HepG2 (cell line): ENCODE measurements around the gene ARHGAP5. TPM values are rescaled to one million over a fixed set of nuclear protein-coding genes. Genes with fewer than 3 reads are reported as not detected.
A peak's percentile ranks its signal among the peaks of the same experiment; 100 is the strongest.

ENCODE experiments used
- HOXA9 ChIP-seq: sonication (generic); formaldehyde crosslinking; IDR thresholded peaks from 2 replicates; pipeline ENCODE4 v1.8.1; 2022; ENCODE audit warnings: missing genetic modification reagents, mild to moderate bottlenecking, moderate library complexity, borderline replicate concordance
- IKZF4 ChIP-seq: sonication (generic); formaldehyde crosslinking; IDR thresholded peaks from 2 replicates; pipeline ENCODE4 v1.5.1; 2020; ENCODE audit warnings: borderline replicate concordance, mild to moderate bottlenecking, low read depth, missing genetic modification reagents; ENCODE audit errors: not compliant biosample characterization
- IRX3 ChIP-seq: sonication (generic); formaldehyde crosslinking; IDR thresholded peaks from 2 replicates; pipeline ENCODE4 v1.8.1; 2023; ENCODE audit warnings: mild to moderate bottlenecking, low read depth, missing genetic modification reagents, borderline replicate concordance
- MTF1 ChIP-seq: sonication (generic); formaldehyde crosslinking; IDR thresholded peaks from 2 replicates; pipeline ENCODE4 v1.5.0; 2020; ENCODE audit warnings: missing genetic modification reagents
- NR3C1 ChIP-seq: sonication (generic); formaldehyde crosslinking; IDR thresholded peaks from 2 replicates; pipeline ENCODE4 v1.4.0; 2020; ENCODE audit warnings: missing genetic modification reagents
- RFXANK ChIP-seq: IDR thresholded peaks from 2 replicates; pipeline ENCODE4 v1.6.1; 2016
- SALL1 ChIP-seq: sonication (generic); formaldehyde crosslinking; IDR thresholded peaks from 2 replicates; pipeline ENCODE4 v1.8.0; 2022; ENCODE audit warnings: mild to moderate bottlenecking, missing genetic modification reagents
- SIN3A ChIP-seq: IDR thresholded peaks from 2 replicates; pipeline ENCODE4 v1.6.1; 2011; ENCODE audit warnings: low read depth, mild to moderate bottlenecking, control low read depth, low read length, borderline replicate concordance
- ZBTB8A ChIP-seq: sonication (generic); formaldehyde crosslinking; IDR thresholded peaks from 2 replicates; pipeline ENCODE4 v1.4.0; 2020; ENCODE audit warnings: mild to moderate bottlenecking, low read depth, missing genetic modification reagents, borderline replicate concordance
- ZNF17 ChIP-seq: sonication (generic); formaldehyde crosslinking; IDR thresholded peaks from 2 replicates; pipeline ENCODE4 v1.5.0; 2020; ENCODE audit warnings: mild to moderate bottlenecking, missing genetic modification reagents
- ZNF225 ChIP-seq: sonication (generic); formaldehyde crosslinking; IDR thresholded peaks from 2 replicates; pipeline ENCODE4 v1.4.0; 2020; ENCODE audit warnings: mild to moderate bottlenecking, missing genetic modification reagents
- ZNF292 ChIP-seq: sonication (generic); formaldehyde crosslinking; IDR thresholded peaks from 2 replicates; pipeline ENCODE4 v1.8.1; 2022; ENCODE audit warnings: mild to moderate bottlenecking, low read depth, missing genetic modification reagents, borderline replicate concordance
- polyA plus RNA-seq, 8 experiments: library from polyadenylated mRNA; depleted of rRNA in 3 of 8; stranded (reverse) in 7 of 8; unstranded in 1 of 8; fragments of >200 nt; fragmentation: Illumina TruSeq in 4 of 8; extraction: Trizol in 4 of 8; gene quantifications; 2 replicates each; pipeline versions ENCODE4 v1.2.1 to v1.2.3, GENCODE V29; 2011 to 2016; ENCODE audit warnings: low read depth in 4 of 8, missing spikeins in 1 of 8, mixed read lengths in 1 of 8; ENCODE audit not compliant: insufficient read depth in 1 of 8
- total RNA-seq, 5 experiments: library from RNA; depleted of rRNA; stranded (reverse); fragments of >200 nt; fragmentation: Illumina TruSeq; extraction: Trizol; gene quantifications; 2 replicates each; pipeline ENCODE4 v1.2.3, GENCODE V29; 2016; ENCODE audit warnings: low read depth in 1 of 5
- TF ChIP-seq, protein P1 (sequence below): sonication (generic); formaldehyde crosslinking; IDR thresholded peaks from 2 replicates; pipeline ENCODE4 v1.5.0; 2020; ENCODE audit warnings: missing genetic modification reagents
- TF ChIP-seq, protein P2 (sequence below): IDR thresholded peaks from 2 replicates; pipeline ENCODE4 v1.6.1; 2016; ENCODE audit warnings: control low read depth
- TF ChIP-seq, protein P3 (sequence below): sonication (generic); formaldehyde crosslinking; IDR thresholded peaks from 2 replicates; pipeline ENCODE4 v1.5.1; 2020; ENCODE audit warnings: mild to moderate bottlenecking, missing genetic modification reagents, moderate library complexity
- TF ChIP-seq, protein P4 (sequence below): sonication (generic); formaldehyde crosslinking; IDR thresholded peaks from 2 replicates; pipeline ENCODE4 v1.8.0; 2022; ENCODE audit warnings: mild to moderate bottlenecking, missing genetic modification reagents, moderate library complexity
- TF ChIP-seq, protein P5 (sequence below): sonication (generic); formaldehyde crosslinking; IDR thresholded peaks from 2 replicates; pipeline ENCODE4 v1.5.1; 2020; ENCODE audit warnings: mild to moderate bottlenecking, missing genetic modification reagents, borderline replicate concordance
- TF ChIP-seq, protein P6 (sequence below): sonication (generic); formaldehyde crosslinking; IDR thresholded peaks from 2 replicates; pipeline ENCODE4 v1.5.0; 2020; ENCODE audit warnings: mild to moderate bottlenecking, missing genetic modification reagents

The ARHGAP5 gene
- total and polyA plus RNA-seq, 2 of the 13 experiments (the other 11 are each of a cell fraction or from before 2014, with no cell fraction given) = 33.7 to 144 TPM

DNA sequence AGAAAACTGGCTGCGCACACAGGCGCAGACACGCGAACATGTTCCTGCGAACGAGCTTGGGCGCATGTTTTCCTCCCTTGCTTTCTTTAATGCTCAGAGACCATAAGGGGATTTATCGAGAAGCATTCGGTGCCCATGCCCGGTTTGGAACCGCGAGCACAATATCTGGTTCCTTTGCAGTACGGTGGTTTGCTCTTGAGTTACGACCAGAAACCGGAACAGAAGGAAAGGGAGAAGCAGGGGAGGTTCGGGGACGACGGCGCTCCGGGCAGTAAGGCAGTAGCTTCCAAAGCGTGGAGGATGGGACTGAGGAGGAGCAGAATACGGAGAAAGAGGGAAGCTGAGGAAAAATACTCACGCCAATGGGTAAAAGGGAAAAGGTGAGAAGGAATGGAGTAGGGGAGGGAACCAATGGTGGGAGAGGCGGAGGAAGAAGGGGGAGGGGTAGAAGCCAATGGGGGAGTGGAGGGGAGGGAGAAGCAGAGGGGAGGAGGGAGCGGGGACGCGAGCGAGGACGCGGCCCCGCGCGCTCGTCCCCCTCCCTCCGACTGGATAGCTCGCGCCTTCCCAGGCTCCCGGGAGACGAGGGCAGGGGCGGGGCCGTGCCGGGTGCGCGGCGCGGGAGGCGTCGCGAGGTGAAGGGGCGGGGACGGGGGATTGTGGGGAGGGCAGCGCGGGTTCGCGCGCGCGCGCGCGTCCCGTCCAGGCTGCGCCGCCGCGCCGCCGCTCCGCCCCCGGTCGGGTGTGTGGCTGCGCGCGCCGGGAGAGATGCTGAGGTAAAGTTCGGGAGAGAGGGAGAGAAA, 625 bp upstream of the ARHGAP5 start (continued):
- 0 out of 2 replicates have a peak, but pooled peaks have one; percentile 17 for TF ChIP-seq IRX3 (CRISPR knock-in tag)
- no peak; the same call in 1 of the 2 replicates for TF ChIP-seq ZBTB8A
- peak; percentile 95 for TF ChIP-seq ZNF292
- TF ChIP-seq SALL1 = peak; percentile 72
- peak; percentile 87; the same call in 1 of the 2 replicates for TF ChIP-seq ZNF225 (CRISPR knock-in tag)
- TF ChIP-seq, protein P1, sequence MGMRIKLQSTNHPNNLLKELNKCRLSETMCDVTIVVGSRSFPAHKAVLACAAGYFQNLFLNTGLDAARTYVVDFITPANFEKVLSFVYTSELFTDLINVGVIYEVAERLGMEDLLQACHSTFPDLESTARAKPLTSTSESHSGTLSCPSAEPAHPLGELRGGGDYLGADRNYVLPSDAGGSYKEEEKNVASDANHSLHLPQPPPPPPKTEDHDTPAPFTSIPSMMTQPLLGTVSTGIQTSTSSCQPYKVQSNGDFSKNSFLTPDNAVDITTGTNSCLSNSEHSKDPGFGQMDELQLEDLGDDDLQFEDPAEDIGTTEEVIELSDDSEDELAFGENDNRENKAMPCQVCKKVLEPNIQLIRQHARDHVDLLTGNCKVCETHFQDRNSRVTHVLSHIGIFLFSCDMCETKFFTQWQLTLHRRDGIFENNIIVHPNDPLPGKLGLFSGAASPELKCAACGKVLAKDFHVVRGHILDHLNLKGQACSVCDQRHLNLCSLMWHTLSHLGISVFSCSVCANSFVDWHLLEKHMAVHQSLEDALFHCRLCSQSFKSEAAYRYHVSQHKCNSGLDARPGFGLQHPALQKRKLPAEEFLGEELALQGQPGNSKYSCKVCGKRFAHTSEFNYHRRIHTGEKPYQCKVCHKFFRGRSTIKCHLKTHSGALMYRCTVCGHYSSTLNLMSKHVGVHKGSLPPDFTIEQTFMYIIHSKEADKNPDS (CRISPR knock-in tag) = peak; percentile 93; the same call in 1 of the 2 replicates
- peak; percentile 95; the same call in 1 of the 2 replicates for TF ChIP-seq HOXA9
- TF ChIP-seq ZNF17 = no peak
- TF ChIP-seq, protein P2, sequence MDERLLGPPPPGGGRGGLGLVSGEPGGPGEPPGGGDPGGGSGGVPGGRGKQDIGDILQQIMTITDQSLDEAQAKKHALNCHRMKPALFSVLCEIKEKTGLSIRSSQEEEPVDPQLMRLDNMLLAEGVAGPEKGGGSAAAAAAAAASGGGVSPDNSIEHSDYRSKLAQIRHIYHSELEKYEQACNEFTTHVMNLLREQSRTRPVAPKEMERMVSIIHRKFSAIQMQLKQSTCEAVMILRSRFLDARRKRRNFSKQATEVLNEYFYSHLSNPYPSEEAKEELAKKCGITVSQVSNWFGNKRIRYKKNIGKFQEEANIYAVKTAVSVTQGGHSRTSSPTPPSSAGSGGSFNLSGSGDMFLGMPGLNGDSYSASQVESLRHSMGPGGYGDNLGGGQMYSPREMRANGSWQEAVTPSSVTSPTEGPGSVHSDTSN (CRISPR knock-in tag) = no peak; the same call in 1 of the 2 replicates
- TF ChIP-seq, protein P3, sequence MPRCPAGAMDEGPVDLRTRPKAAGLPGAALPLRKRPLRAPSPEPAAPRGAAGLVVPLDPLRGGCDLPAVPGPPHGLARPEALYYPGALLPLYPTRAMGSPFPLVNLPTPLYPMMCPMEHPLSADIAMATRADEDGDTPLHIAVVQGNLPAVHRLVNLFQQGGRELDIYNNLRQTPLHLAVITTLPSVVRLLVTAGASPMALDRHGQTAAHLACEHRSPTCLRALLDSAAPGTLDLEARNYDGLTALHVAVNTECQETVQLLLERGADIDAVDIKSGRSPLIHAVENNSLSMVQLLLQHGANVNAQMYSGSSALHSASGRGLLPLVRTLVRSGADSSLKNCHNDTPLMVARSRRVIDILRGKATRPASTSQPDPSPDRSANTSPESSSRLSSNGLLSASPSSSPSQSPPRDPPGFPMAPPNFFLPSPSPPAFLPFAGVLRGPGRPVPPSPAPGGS (CRISPR knock-in tag) = peak; percentile 86
- TF ChIP-seq RFXANK = no peak
- peak; percentile 22 for TF ChIP-seq IKZF4 (CRISPR knock-in tag)
- TF ChIP-seq SIN3A = no peak
- TF ChIP-seq, protein P4, sequence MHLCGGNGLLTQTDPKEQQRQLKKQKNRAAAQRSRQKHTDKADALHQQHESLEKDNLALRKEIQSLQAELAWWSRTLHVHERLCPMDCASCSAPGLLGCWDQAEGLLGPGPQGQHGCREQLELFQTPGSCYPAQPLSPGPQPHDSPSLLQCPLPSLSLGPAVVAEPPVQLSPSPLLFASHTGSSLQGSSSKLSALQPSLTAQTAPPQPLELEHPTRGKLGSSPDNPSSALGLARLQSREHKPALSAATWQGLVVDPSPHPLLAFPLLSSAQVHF (CRISPR knock-in tag) = peak; percentile 93
- TF ChIP-seq, protein P5, sequence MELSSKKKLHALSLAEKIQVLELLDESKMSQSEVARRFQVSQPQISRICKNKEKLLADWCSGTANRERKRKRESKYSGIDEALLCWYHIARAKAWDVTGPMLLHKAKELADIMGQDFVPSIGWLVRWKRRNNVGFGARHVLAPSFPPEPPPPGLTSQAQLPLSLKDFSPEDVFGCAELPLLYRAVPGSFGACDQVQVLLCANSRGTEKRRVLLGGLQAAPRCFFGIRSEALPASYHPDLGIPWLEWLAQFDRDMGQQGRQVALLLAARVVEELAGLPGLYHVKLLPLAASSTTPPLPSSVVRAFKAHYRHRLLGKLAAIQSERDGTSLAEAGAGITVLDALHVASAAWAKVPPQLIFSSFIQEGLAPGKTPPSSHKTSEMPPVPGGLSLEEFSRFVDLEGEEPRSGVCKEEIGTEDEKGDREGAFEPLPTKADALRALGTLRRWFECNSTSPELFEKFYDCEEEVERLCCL (CRISPR knock-in tag) = peak; percentile 99
- TF ChIP-seq, protein P6, sequence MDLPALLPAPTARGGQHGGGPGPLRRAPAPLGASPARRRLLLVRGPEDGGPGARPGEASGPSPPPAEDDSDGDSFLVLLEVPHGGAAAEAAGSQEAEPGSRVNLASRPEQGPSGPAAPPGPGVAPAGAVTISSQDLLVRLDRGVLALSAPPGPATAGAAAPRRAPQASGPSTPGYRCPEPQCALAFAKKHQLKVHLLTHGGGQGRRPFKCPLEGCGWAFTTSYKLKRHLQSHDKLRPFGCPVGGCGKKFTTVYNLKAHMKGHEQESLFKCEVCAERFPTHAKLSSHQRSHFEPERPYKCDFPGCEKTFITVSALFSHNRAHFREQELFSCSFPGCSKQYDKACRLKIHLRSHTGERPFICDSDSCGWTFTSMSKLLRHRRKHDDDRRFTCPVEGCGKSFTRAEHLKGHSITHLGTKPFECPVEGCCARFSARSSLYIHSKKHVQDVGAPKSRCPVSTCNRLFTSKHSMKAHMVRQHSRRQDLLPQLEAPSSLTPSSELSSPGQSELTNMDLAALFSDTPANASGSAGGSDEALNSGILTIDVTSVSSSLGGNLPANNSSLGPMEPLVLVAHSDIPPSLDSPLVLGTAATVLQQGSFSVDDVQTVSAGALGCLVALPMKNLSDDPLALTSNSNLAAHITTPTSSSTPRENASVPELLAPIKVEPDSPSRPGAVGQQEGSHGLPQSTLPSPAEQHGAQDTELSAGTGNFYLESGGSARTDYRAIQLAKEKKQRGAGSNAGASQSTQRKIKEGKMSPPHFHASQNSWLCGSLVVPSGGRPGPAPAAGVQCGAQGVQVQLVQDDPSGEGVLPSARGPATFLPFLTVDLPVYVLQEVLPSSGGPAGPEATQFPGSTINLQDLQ (CRISPR knock-in tag) = peak; percentile 24; the same call in 1 of the 2 replicates
- TF ChIP-seq MTF1 (CRISPR knock-in tag) = no peak
- no peak for TF ChIP-seq NR3C1 (CRISPR knock-in tag)
